SU-DHL-6 (cell line): ENCODE results near the gene ZNF775.

ENCODE experiments used
- EZH2phosphoT487 ChIP-seq: fragments of 200-600 bp; sonication (generic), shearing (Covaris generic); conservative IDR thresholded peaks from 2 replicates; pipeline ENCODE4 v1.6.1; 2018; ENCODE audit warnings: mild to moderate bottlenecking, antibody characterized with exemption, low read length, moderate library complexity, mixed read lengths
- TF ChIP-seq, protein P1 (sequence below): fragments of 200-600 bp; sonication (generic); IDR thresholded peaks from one replicate; pipeline ENCODE4 v1.5.1; 2017; ENCODE audit warnings: antibody characterized with exemption, mild to moderate bottlenecking, low read length, moderate library complexity; ENCODE audit not compliant: insufficient read depth, poor library complexity, severe bottlenecking

DNA sequence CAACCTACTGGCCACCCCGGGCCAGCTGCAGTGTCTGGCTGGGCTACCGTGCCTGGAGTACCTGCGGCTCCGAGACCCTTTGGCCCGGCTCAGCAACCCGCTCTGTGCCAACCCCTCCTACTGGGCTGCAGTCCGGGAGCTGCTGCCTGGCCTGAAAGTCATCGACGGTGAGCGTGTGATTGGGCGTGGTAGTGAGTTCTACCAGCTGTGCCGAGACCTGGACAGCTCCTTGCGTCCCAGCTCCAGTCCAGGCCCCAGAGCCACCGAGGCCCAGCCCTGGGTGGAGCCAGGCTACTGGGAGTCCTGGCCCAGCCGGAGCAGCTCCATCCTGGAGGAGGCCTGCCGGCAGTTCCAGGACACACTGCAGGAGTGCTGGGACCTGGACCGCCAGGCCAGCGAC, 42.0 kb upstream of the ZNF775 start:
- TF ChIP-seq, protein P1, sequence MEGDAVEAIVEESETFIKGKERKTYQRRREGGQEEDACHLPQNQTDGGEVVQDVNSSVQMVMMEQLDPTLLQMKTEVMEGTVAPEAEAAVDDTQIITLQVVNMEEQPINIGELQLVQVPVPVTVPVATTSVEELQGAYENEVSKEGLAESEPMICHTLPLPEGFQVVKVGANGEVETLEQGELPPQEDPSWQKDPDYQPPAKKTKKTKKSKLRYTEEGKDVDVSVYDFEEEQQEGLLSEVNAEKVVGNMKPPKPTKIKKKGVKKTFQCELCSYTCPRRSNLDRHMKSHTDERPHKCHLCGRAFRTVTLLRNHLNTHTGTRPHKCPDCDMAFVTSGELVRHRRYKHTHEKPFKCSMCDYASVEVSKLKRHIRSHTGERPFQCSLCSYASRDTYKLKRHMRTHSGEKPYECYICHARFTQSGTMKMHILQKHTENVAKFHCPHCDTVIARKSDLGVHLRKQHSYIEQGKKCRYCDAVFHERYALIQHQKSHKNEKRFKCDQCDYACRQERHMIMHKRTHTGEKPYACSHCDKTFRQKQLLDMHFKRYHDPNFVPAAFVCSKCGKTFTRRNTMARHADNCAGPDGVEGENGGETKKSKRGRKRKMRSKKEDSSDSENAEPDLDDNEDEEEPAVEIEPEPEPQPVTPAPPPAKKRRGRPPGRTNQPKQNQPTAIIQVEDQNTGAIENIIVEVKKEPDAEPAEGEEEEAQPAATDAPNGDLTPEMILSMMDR = no peak
- no peak for TF ChIP-seq EZH2phosphoT487
